SK-N-MC (cell line): ENCODE data around the gene VEPH1.
A peak's percentile ranks its signal among the peaks of the same experiment; 100 is the strongest.

Experiments used
- DNase-seq: peaks from one replicate; pipeline ENCODE4 v3.0.0-alpha.2; 2011; ENCODE audit warnings: low read depth, low spot score
- H3K27ac ChIP-seq: fragments of 200-600 bp; sonication (generic); 2 replicates; pipeline ENCODE4 v1.5.1; 2016; ENCODE audit warnings: mixed run types
- H3K36me3 ChIP-seq: fragments of 200-600 bp; sonication (generic); 2 replicates; pipeline ENCODE4 v1.6.1; 2017; ENCODE audit warnings: antibody characterized with exemption, low read length, mixed read lengths; ENCODE audit not compliant: insufficient read depth
- H3K4me3 ChIP-seq: fragments of 200-600 bp; sonication (generic); 2 replicates; pipeline ENCODE4 v1.5.1; 2016
- H3K9ac ChIP-seq: fragments of 200-600 bp; sonication (generic); 2 replicates; pipeline ENCODE4 v1.8.0; 2017; ENCODE audit warnings: mixed run types, mixed read lengths; ENCODE audit not compliant: insufficient read length
- H3K9me3 ChIP-seq: fragments of 200-600 bp; sonication (generic); 2 replicates; pipeline ENCODE4 v1.6.1; 2017; ENCODE audit warnings: low read depth, mild to moderate bottlenecking, antibody characterized with exemption, low read length, moderate library complexity, mixed read lengths
- EZH2 ChIP-seq: fragments of 200-600 bp; sonication (generic); IDR thresholded peaks from one replicate; pipeline ENCODE4 v1.6.1; 2017; ENCODE audit warnings: antibody characterized with exemption
- FOXP2 ChIP-seq: optimal IDR thresholded peaks from 2 replicates; pipeline ENCODE3; 2011; ENCODE audit warnings: mild to moderate bottlenecking, moderate library complexity; ENCODE audit not compliant: insufficient read depth; ENCODE audit errors: extremely low read length, control extremely low read depth
- POLR2AphosphoS5 ChIP-seq: IDR thresholded peaks from 2 replicates; pipeline ENCODE4 v1.6.1; 2012; ENCODE audit warnings: mild to moderate bottlenecking, low read depth, low read length, borderline replicate concordance

VEPH1 gene

GRCh38 chr3:157514371-157514895, 11.2 kb upstream of the VEPH1 start:
- no peak overlapping the region for H3K9ac ChIP-seq

GRCh38 chr3:157513585-157513984, 10.4 kb upstream of the VEPH1 start:
- no peak overlapping the region for H3K4me3 ChIP-seq
- no peaks in the 10 kb centered on the region for H3K9me3 ChIP-seq
- DNase-seq = no peak
- no peak overlapping the region for H3K9ac ChIP-seq
- TF ChIP-seq POLR2AphosphoS5 = no peak
- no peak for TF ChIP-seq FOXP2
- TF ChIP-seq EZH2 = no peak
- H3K27ac ChIP-seq = no peak overlapping the region
- no peaks in the 10 kb centered on the region for H3K36me3 ChIP-seq

More at GRCh38 chr3:157514371-157514895, 11.2 kb upstream of the VEPH1 start:
- TF ChIP-seq POLR2AphosphoS5 = no peak
- TF ChIP-seq EZH2 = no peak
- DNase-seq = no peak
- Histone ChIP-seq H3K9me3 (no peaks in the 10 kb centered on the region), H3K36me3 (no peaks in the 10 kb centered on the region), H3K27ac (no peak overlapping the region), H3K4me3 (no peak overlapping the region)

GRCh38 chr3:157512534-157512933, 9.3 kb upstream of the VEPH1 start:
- DNase-seq = no peak
- TF ChIP-seq POLR2AphosphoS5 = no peak
- no peak for TF ChIP-seq EZH2
- TF ChIP-seq FOXP2 = no peak
- H3K4me3 ChIP-seq = no peak overlapping the region
- no peak overlapping the region for H3K9ac ChIP-seq
- no peaks in the 10 kb centered on the region for H3K36me3 ChIP-seq
- no peak overlapping the region for H3K27ac ChIP-seq
- no peaks in the 10 kb centered on the region for H3K9me3 ChIP-seq

- no peak for DNase-seq
- H3K27ac ChIP-seq = no peak overlapping the region
- H3K9ac ChIP-seq = no peak overlapping the region
- no peaks in the 10 kb centered on the region for H3K9me3 ChIP-seq
- no peaks in the 10 kb centered on the region for H3K36me3 ChIP-seq
- no peak for TF ChIP-seq POLR2AphosphoS5
- no peak for TF ChIP-seq EZH2
- TF ChIP-seq FOXP2 = no peak
- no peak overlapping the region for H3K4me3 ChIP-seq
These were observed 5.2 kb upstream of the VEPH1 start for GRCh38 chr3:157508461-157508860.

GRCh38 chr3:157501863-157502262, 1.4 kb downstream of the VEPH1 start:
- DNase-seq = no peak
- H3K27ac ChIP-seq = no peak overlapping the region
- TF ChIP-seq FOXP2 = no peak
- no peak for TF ChIP-seq POLR2AphosphoS5
- no peak for TF ChIP-seq EZH2

GRCh38 chr3:157500232-157500631, 3.0 kb downstream of the VEPH1 start:
- Histone ChIP-seq H3K27ac (no peak overlapping the region), H3K36me3 (no peaks in the 10 kb centered on the region), H3K9ac (no peak overlapping the region), H3K4me3 (no peak overlapping the region), H3K9me3 (no peaks in the 10 kb centered on the region)
- TF ChIP-seq POLR2AphosphoS5 (no peak), FOXP2 (no peak), EZH2 (no peak)
- DNase-seq = no peak

More at GRCh38 chr3:157501863-157502262, 1.4 kb downstream of the VEPH1 start:
- Histone ChIP-seq H3K4me3 (no peak overlapping the region), H3K9ac (no peak overlapping the region), H3K36me3 (no peaks in the 10 kb centered on the region), H3K9me3 (no peaks in the 10 kb centered on the region)

GRCh38 chr3:157499342-157499963, 3.8 kb downstream of the VEPH1 start:
- Histone ChIP-seq H3K36me3 (no peaks in the 10 kb centered on the region), H3K27ac (no peak overlapping the region), H3K4me3 (peak overlapping the region; percentile 30), H3K9me3 (no peaks in the 10 kb centered on the region), H3K9ac (no peak overlapping the region)
- no peak for TF ChIP-seq POLR2AphosphoS5
- TF ChIP-seq EZH2 = no peak
- no peak for TF ChIP-seq FOXP2
- DNase-seq = no peak

- Histone ChIP-seq H3K9me3 (no peaks in the 10 kb centered on the region), H3K4me3 (no peak overlapping the region), H3K9ac (no peak overlapping the region), H3K27ac (no peak overlapping the region), H3K36me3 (no peaks in the 10 kb centered on the region)
- TF ChIP-seq POLR2AphosphoS5 = no peak
- no peak for TF ChIP-seq FOXP2
- TF ChIP-seq EZH2 = no peak
- DNase-seq = no peak
These were observed 4.8 kb downstream of the VEPH1 start for GRCh38 chr3:157498371-157498770.

- TF ChIP-seq POLR2AphosphoS5 (no peak), EZH2 (no peak), FOXP2 (no peak)
- no peaks in the 10 kb centered on the region for H3K36me3 ChIP-seq
- H3K9me3 ChIP-seq = no peaks in the 10 kb centered on the region
- no peak overlapping the region for H3K9ac ChIP-seq
- no peak overlapping the region for H3K4me3 ChIP-seq
- H3K27ac ChIP-seq = no peak overlapping the region
- DNase-seq = no peak
These were observed 7.4 kb downstream of the VEPH1 start for GRCh38 chr3:157495846-157496245.
